DMS 273 (cell line): Measurements from ENCODE around the gene UMPS.
A peak's percentile ranks its signal among the peaks of the same experiment; 100 is the strongest.
"Not testable (repeated sequence)": the region's sequence is repeated elsewhere in the genome, so short reads cannot be mapped to it uniquely, and the experiment has no call there.

Experiments used
- DNase-seq: peaks from one replicate; lab custom pipeline; 2025; ENCODE audit not compliant: unreplicated experiment; lab: John Stamatoyannopoulos, UW

Gene UMPS

GRCh38 chr3:124705552-124705951 lies 24.7 kb upstream of the UMPS start:
- no peak for DNase-seq

DNA sequence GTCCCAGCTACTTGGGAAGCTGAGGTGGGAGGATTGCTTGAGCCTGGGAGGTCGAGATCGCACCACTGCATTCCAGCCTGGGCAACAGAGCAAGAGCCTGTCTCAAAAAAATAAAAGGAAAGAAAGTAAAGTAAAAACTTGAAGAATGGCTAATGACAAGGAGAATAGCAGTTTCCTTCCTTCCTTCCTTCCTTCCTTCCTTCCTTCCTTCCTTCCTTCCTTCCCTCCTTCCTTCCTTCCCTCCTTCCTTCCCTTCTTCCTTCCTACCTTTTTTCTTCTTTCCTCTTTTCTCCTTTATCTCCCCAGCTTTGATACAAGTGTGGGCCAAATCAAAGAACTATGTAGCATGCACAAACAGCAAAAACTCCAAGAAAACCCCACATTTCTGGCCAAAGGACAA lies 23.0 kb upstream of the UMPS start:
- DNase-seq: not testable (repeated sequence)

DNA sequence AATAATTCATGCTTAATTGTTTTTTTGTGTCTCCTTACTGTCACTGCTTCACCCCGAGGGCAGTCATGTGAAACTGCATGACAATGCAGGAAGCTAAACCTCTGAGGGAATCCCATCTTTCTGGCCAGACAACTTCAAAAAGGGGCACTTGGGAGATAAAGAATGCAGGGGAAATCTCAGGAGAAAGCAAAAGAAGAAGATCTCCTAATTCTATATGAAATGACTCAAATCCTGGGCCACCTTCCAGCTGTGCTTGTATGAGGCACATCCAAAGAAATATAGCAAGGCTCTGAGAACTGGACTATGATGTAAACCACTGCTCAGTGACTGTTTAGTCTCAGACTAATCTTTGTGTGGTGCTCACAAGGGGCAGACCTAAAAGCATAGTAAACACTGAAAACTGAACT lies 22.6 kb upstream of the UMPS start:
- DNase-seq: no peak

GRCh38 chr3:124714223-124714853 lies 15.9 kb upstream of the UMPS start:
- no peak for DNase-seq

- DNase-seq: no peak
Measured at GRCh38 chr3:124722589-124722988, 7.7 kb upstream of the UMPS start.

GRCh38 chr3:124730941-124731297 lies 667 bp downstream of the UMPS start:
- DNase-seq: no peak

DNA sequence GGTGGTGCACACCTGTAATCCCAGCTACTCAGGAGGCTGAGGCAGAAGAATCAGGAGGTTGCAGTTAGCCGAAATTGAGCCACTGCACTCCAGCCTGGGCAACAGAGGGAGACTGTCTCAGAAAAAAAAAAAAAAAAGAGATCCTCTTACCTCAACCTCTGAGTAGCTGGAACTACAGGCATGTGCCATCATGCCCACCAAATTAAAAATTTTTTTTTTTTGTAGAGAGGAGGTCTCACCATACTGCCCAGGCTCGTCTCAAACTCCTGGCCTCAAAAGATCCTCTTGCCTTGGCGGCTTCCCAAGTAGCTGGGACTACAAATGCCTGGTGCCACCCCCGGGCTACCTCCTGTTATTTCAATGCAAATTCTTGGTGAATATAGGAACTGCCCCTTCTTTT lies 1.5 kb downstream of the UMPS start:
- DNase-seq: peak; percentile 75

DNA sequence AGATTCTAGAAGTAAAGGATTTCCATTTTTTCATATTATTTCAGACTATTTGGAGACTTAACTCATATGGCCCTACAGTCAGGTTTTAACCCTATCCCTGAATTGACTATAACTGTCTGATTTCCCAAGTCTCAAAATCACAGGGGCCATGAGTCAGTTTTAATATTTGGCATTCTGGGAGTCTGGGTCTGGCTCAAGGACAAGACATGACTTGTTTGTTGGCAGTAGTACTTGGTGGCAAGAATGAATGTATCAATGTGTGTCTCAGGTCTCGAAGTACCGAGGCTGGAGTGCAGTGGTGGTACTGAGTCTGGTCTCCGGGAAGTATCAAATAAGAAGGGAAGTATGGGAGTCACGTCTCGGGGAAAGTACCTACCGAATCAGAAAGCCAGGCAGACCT lies 10.8 kb downstream of the UMPS start:
- DNase-seq: no peak

DNA sequence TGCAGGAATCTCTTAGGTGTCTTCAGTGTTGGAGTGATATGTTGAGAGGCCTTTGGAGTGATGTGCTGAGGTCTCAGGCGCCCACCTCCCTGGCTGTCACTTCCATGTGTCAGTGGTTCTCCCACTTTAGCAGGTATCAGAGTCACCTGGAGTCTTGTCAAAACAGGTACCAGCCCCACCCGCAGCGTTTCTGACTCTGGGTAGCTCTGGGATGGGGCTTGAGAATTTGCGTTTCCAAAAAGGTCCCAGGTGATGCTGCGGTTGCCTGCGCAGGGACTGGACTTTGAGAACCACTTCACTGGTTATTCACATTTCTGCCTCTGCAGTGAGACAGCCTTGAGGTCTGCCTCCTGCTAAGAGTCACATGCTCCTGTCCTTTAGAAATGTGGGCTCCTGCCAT lies 15.5 kb downstream of the UMPS start:
- DNase-seq: no peak

DNA sequence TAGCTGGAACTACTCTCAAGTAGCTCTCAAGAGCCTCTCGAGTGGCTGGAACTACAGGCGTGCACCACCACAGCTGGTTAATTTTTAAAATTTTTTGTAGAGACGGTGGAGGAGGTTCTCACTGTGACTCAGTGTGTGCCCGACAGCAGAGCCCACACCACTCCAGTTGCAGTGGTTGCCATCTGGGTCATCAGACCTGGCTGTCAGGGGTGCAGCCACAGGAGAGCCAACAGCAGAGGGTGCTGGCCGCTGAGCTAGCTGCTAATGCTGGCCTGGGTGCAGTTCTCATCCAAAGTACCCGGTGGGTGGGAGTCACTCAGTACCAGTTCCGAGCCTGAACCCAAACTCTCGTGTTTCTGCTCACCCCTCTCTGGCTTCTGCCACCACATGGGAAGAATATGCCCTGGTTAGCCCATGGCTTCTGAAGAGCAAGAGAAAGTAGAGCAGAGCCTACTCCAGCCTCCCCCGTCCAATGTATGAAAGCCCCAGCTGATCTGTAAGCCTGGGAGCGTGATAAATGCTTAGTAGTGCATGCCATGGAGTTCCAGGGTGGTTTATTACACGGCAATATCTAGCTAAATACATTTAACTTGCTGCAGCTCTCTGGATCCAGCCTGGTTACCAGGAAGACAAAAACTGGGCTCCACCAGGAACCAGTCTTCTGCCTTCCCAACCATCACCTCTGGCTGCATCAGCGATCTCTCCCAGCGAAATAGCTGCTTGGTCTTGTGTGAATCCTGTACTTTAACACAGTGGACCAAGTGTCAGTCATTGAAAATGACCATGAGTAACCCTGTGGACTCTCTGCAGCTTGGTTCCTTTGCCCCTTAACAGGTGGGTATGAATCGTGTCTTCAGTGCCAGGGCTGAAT lies 17.1 kb downstream of the UMPS start:
- DNase-seq: no peak

GRCh38 chr3:124748560-124749198 lies 18.4 kb downstream of the UMPS start:
- no peak for DNase-seq

DNA sequence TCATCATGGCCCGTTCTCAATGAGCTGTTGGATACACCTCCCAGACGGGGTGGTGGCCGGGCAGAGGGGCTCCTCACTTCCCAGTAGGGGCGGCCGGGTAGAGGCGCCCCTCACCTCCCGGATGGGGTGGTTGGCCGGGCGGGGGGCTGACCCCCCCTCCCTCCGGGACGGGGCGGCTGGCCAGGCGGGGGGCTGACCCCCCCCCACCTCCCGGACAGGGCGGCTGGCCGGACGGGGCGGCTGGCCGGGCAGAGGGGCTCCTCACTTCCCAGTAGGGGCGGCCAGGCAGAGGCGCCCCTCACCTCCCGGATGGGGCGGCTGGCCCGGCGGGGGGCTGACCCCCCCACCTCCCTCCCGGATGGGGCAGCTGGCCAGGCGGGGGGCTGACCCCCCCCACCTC lies 19.6 kb downstream of the UMPS start:
- DNase-seq: not testable (repeated sequence)

DNA sequence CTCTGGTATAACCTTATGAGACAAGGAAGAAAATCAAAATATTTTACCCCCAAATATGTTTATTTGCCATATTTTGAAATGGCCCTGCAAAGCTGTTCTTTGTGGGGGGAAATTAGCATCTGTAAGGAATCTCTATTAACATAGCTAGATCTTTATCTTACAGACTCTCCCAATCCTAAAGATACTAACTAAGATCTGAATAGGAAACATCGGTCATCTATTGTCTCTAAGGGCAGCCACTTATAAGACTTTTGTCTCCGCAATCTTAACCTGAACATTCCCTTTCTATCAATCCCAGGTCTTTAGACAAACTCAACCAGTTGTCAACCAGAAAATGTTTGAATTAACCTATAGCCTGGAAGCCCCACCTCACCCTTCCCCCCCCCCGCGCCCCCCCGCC lies 21.2 kb downstream of the UMPS start:
- DNase-seq: no peak

GRCh38 chr3:124752051-124752450 lies 21.8 kb downstream of the UMPS start:
- DNase-seq: no peak

DNA sequence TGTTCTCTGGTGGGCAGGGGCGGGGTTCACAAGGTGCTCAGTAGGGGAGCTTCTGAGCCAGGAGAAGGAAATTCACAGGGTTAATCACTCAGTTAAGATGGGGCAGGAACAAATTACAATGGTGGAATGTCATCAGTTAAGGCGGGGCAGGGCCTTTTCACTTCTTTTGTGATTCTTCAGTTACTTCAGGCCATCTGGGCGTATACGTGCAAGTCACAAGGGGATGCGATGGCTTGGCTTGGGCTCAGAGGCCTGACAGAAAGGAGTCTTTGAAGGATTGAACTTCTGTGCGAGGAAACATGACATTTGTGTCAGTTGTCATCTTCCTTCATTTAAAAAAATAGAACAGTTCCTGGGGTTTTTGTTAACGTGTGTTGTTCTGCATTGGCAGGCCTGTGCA lies 27.7 kb downstream of the UMPS start:
- not testable (repeated sequence) for DNase-seq

- DNase-seq: no peak
Measured at GRCh38 chr3:124758851-124759635, 28.8 kb downstream of the UMPS start.

DNA sequence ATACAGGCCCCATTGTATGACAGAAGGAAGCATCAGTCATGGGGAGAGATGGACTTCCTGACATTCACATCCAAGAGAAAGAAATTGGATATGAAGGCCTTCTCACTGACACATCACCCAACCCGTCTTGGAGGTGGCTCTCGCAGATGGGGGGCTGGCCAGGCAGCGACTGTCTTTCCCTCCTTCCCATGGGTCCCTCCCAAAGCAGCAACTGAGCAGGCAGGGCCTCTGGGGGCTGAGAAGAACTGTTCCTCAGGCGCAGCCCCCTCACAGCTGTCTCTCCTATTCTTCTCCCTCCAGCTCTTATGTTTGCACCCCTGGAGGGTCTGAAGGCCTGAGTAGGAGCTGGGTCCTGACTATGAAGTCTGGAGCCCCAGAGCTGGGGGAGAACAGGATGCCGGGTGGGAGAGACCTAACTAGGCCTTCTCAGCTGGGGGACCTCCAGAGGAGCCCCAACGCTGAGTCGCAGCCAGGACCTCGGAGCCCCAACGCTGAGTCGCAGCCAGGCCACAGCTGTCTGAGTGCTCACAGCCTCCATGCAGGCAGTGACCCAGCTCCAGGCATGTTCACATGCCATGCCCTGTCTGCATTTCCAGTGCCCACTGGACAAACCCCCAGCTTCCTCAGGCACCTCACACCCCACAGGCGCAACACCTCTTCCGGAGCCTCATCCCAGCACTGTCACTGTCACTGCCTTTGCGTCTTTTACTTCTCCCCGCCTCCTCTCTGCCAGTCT lies 29.6 kb downstream of the UMPS start:
- DNase-seq: no peak

DNA sequence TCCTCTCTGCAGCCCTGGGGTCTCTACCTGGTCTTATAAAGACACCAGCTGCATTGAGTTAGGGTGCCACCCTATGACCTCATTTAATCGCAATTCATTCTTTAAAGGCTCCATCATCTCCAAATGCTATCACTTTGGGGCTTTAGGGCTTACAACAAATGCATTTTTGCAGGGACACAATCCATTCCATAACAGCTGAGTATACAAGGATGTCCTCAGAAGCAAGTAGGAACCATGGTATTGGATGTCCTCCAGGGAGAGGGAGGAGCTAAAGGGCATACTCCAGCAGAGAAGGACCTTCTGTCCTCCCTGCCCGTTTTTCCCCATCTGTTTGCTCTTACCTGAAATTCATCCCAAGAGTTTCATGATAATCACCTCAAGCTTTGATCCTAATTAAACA lies 30.3 kb downstream of the UMPS start:
- DNase-seq: peak; percentile 65

DNA sequence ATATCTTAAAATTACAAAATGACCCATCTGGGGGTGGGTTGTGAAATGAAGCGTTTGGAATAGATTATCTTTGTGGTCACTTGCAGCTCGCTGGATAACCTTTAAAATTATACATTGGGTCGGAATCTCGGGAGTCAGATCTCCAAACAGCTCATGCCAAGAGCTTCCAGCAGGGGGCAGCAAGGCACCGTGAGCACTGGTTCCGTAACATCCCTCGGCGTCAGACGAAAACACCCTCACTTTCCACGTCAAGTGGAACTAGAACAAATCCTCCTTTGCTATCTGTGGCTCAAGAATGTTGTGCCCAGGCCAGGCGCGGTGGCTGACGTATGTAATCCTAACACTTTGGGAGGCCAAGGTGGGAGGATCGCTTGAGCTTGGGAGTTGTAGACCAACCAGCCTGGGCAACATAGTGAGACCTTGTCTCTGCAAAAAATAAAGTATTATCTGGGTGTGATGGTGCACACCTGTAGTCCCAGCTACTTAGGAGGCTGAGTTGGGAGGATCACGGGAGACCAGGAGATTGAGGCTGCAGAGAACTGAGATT lies 31.1 kb downstream of the UMPS start:
- DNase-seq: peak; percentile 94

- DNase-seq: no peak
Measured at GRCh38 chr3:124761935-124762660, 31.8 kb downstream of the UMPS start.
